ENCODE data around the gene PCDHA5.
"Not testable (repeated sequence)": the region's sequence is repeated elsewhere in the genome, so short reads cannot be mapped to it uniquely, and the experiment has no call there.

Gene PCDHA5
- 0 to 0.03 (median 0) reads per million in 18 experiments for total RNA-seq

- DNase-seq = peak; percentile 22 to 24
These were observed at the start of gene PCDHA5 for GRCh38 chr5:140821375-140822280. PCDHA5 (plus strand) TSS chr5:140821613.

- no peak for DNase-seq
These were observed 40.9 kb upstream of the PCDHA5 start for GRCh38 chr5:140780512-140780911.

- DNase-seq = no peak
These were observed 35.3 kb upstream of the PCDHA5 start, which contains the start of gene PCDHA1 for GRCh38 chr5:140785905-140786686. PCDHA1 (plus strand) TSS chr5:140786140.

GRCh38 chr5:140787422-140787821, 34.0 kb upstream of the PCDHA5 start:
- not testable (repeated sequence) for DNase-seq

DNA sequence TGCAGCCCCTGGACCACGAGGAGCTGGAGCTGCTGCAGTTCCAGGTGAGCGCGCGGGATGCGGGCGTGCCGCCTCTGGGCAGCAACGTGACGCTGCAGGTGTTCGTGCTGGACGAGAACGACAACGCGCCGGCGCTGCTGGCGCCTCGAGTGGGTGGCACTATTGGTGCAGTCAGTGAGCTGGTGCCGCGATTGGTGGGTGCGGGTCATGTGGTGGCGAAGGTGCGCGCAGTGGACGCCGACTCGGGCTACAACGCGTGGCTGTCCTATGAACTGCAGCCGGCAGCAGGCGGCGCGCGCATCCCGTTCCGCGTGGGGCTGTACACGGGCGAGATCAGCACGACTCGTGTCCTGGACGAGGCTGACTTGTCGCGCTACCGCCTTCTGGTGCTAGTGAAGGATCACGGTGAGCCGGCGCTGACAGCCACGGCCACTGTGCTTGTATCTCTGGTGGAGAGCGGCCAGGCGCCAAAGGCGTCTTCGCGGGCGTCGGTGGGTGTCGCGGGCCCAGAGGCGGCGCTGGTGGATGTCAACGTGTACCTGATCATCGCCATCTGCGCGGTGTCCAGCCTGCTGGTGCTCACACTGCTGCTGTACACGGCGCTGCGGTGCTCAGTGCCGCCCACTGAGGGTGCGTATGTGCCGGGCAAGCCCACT, 33.4 kb upstream of the PCDHA5 start:
- not testable (repeated sequence) for DNase-seq

DNA sequence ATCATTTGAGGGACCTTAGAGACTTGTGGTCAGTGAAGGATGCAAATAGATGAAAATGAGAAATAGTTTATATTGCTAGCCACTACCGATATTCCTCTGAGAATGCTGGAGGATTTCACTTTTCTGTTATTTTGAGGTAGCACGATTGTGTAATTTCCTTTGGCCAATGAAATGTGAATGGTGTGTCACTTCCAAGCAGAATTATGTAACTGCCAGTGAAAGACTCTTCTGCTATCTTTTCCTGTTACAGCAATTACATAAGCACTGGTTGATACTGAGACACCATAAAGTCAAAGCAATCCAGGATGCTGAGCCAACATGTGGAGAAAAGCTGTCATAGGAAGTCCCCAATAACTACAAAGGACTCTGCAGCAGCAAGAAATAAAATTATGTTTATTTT, 30.3 kb upstream of the PCDHA5 start:
- DNase-seq = no peak

- DNase-seq = no peak
These were observed 26.7 kb upstream of the PCDHA5 start, which contains the start of gene PCDHA2 for GRCh38 chr5:140794595-140795258. PCDHA2 (plus strand) TSS chr5:140794852.

- DNase-seq = no peak
These were observed 26.2 kb upstream of the PCDHA5 start for GRCh38 chr5:140795259-140795641.

GRCh38 chr5:140796072-140796717, 25.2 kb upstream of the PCDHA5 start:
- DNase-seq = not testable (repeated sequence)

DNA sequence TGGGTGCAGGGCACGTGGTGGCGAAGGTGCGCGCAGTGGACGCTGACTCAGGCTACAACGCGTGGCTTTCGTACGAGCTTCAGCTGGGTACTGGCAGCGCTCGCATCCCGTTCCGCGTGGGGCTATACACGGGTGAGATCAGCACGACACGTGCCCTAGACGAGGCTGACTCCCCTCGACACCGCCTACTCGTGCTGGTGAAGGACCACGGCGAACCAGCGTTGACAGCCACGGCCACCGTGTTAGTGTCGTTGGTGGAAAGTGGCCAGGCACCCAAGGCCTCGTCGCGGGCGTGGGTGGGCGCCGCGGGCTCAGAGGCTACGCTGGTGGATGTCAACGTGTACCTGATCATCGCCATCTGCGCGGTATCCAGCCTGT, 24.7 kb upstream of the PCDHA5 start:
- DNase-seq = no peak

DNA sequence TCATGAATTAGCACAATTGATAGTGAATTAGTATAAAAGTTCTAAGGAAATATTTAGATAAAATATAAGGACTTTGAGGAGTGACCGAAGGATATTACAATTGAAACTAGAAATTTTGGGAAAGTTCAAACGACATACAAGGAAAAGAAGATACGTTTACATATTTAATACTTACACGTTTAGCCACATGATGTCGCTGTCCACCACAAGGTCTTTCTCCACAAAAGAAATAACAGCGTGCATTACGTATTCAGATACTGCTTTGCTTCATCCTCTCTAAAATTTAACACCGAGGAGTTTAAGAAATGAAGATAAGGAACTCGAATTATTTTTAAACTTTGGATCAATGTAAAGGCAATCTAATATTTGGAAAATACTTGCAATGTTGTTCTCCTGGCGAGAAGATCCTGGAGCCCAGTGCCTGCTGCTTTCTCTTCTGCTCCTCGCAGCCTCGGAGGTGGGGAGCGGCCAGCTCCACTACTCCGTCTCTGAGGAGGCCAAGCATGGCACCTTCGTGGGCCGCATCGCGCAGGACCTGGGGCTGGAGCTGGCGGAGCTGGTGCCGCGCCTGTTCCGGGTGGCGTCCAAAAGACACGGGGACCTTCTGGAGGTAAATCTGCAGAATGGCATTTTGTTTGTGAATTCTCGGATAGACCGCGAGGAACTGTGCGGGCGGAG, 20.5 kb upstream of the PCDHA5 start, which contains the start of gene PCDHA3:
PCDHA3 (plus strand) TSS at position 242 of the 678 bp plus-strand sequence.
- DNase-seq = no peak

- DNase-seq = no peak
These were observed 19.9 kb upstream of the PCDHA5 start for GRCh38 chr5:140801494-140801841.

- not testable (repeated sequence) for DNase-seq
These were observed 19.0 kb upstream of the PCDHA5 start for GRCh38 chr5:140802381-140802780.

DNA sequence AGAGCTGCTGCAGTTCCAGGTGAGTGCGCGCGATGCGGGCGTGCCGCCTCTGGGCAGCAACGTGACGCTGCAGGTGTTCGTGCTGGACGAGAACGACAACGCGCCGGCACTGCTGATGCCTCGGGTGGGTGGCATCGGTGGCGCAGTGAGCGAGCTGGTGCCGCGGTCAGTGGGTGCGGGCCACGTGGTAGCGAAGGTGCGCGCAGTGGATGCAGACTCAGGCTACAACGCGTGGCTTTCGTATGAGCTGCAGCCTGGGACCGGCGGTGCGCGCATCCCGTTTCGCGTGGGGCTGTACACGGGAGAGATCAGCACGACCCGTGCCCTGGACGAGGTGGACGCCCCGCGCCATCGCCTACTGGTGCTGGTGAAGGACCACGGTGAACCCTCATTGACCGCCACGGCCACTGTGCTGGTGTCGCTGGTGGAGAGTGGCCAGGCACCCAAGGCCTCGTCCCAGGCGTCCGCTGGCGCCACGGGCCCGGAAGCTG, 18.6 kb upstream of the PCDHA5 start:
- no peak for DNase-seq

DNA sequence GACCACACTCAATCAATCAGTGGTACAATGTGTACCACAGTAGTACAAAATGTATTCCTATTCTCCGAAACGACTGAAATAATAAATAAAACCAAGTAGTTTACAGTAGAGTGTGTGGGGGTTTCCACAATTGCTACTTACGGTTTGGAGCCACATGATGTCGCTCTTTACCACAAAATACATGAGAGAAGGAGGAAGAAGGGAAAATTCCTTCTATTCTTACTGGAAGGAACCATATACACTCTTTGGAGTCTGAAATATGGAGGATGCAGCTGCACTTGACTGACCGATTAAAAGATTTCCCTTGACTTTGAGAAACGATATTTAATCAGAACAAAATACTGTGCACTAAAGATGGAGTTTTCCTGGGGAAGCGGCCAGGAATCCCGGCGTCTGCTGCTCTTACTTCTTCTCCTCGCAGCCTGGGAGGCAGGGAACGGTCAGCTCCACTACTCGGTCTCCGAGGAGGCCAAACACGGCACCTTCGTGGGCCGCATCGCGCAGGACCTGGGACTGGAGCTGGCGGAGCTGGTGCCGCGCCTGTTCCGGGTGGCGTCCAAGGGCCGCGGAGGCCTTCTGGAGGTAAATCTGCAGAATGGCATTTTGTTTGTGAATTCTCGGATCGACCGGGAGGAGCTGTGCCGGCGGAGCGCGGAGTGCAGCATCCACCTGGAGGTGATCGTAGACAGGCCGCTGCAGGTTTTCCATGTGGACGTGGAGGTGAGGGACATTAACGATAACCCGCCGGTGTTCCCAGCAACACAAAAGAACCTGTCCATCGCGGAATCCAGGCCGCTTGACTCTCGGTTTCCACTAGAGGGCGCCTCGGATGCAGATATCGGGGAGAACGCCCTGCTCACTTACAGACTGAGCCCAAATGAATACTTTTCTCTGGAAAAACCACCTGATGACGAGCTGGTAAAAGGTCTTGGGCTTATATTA, 14.3 kb upstream of the PCDHA5 start, which contains the start of gene PCDHA4:
PCDHA4 (plus strand) TSS at position 235 of the 942 bp plus-strand sequence.
- DNase-seq = no peak

GRCh38 chr5:140808241-140808888, 13.0 kb upstream of the PCDHA5 start:
- DNase-seq = not testable (repeated sequence)

DNA sequence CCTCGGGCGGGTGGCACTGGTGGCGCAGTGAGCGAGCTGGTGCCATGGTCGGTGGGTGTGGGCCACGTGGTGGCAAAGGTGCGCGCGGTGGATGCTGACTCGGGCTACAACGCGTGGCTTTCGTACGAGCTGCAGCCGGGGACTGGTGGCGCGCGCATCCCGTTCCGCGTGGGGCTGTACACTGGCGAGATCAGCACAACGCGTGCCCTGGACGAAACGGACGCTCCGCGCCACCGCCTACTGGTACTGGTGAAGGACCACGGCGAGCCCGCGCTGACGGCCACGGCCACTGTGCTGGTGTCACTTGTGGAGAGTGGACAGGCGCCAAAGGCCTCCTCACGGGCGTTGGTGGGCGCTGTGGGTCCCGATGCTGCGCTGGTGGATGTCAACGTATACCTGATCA, 12.5 kb upstream of the PCDHA5 start:
- DNase-seq = no peak

GRCh38 chr5:140822281-140822629, 842 bp downstream of the PCDHA5 start:
- no peak for DNase-seq

DNA sequence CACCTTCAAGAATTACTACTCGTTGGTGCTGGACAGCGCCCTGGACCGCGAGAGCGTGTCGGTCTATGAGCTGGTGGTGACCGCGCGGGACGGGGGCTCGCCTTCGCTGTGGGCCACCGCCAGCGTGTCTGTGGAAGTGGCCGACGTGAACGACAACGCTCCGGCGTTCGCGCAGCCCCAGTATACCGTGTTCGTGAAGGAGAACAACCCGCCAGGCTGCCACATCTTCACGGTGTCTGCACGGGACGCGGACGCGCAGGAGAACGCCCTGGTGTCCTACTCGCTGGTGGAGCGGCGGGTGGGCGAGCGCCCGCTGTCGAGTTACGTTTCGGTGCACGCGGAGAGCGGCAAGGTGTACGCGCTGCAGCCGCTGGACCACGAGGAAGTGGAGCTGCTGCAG, 1.6 kb downstream of the PCDHA5 start:
- not testable (repeated sequence) for DNase-seq

Data from inflammatory macrophage (primary cell).